ENCODE data around the gene ZKSCAN7.
"Not testable (repeated sequence)": the region's sequence is repeated elsewhere in the genome, so short reads cannot be mapped to it uniquely, and the experiment has no call there.

GRCh38 chr3:44580971-44581370 lies 26.0 kb downstream of the ZKSCAN7 start:
- not testable (repeated sequence) for TF ChIP-seq CTCF (conservative IDR thresholded peaks at IDR 0.05); ZFX (IDR thresholded peaks at IDR 0.05)
